Activated CD8-positive, alpha-beta memory T cell treated with anti-CD3 and anti-CD28 coated beads for 36 hours (primary cell): ENCODE data around the gene PADI6. TPM values are rescaled to one million over a fixed set of nuclear protein-coding genes. Genes with fewer than 3 reads are reported as not detected.

Source experiments
- CTCF ChIA-PET: fragments of 350-600 bp; sonication (Branson Sonifier 250); formaldehyde crosslinking; loops from one replicate; lab custom pipeline; 2021; ENCODE audit warnings: antibody characterized with exemption; lab: Charles Lee
- POLR2A ChIA-PET: fragments of 350-600 bp; sonication (Branson Sonifier 250); formaldehyde crosslinking; loops from one replicate; lab custom pipeline; 2021; ENCODE audit warnings: antibody characterized with exemption; lab: Charles Lee
- total RNA-seq, 2 experiments: library from RNA; stranded (reverse); gene quantifications; one replicate each; pipeline ENCODE4 v1.2.3, GENCODE V29; 2021

Gene PADI6
- total RNA-seq, 2 experiments from 2014 or later, result not detected

GRCh38 chr1:17441993-17442357 is 70.0 kb downstream of the PADI6 start:
- POLR2A ChIA-PET, result no interaction called here
- CTCF ChIA-PET, result interaction anchor here (1.9 kb wide), 1 partner anchor 10 kb away, joined by 5 read pairs; no protein-coding TSS in a partner anchor

DNA sequence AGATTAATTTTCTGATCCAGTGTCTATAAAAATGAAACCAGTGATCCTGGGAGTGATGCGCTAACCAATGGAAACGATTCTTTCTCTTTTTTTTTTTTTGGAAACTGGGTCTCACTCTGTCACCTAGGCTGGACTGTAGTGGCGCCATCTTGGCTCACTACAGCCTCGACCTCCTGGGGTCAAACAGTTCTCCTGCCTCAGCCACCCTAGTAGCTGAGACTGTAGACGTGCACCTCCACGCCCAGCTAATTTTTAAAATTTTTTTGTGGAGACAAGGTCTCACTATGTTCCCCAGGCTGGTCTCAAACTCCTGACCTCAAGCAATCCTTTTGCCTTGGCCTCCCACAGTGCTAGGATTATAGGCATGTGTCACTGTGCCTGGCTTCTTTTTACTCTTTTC is 70.8 kb downstream of the PADI6 start:
- ChIA-PET POLR2A (no interaction called here), CTCF (interaction anchor here (0.7 to 1.9 kb wide), 2 partner anchors 9 to 466 kb away, joined by 3 to 5 read pairs; no protein-coding TSS in a partner anchor)

DNA sequence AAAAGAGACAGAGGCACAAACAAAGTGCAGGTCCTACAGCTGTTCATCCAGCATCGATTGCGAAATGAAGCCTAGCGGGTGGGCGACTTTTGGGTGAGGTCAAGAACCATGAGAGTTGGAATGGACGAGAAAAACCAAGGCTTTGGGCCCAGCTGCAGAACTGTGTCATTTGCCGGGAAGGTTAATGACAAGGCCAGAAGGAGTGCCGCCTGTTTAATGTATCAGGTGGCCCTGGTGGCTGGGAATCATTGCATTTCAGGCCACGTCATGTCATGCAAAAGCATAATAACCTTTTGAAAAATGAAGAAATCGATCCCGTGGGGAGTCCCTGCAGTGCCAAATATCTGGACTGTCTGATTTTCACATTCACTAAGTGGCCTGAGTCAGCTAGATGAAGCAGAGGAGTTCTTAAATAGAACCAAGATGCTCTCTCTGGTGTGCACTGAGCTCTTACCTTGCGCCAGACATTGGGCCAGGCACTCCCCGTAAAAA is 75.6 kb downstream of the PADI6 start:
- ChIA-PET POLR2A (no interaction called here), CTCF (no interaction called here)

Other genes starting within 250 kb of the PADI6 start
- not detected for gene PADI1, start 167.1 kb upstream of the PADI6 start, total RNA-seq
- gene PADI3, start 123.1 kb upstream of the PADI6 start, total RNA-seq, result not detected
- gene PADI4, start 64.0 kb upstream of the PADI6 start, total RNA-seq, result under 1 TPM; 0.59 to 0.63 TPM
- 100 to 1,000 TPM; 156 to 159 TPM for gene RCC2, start 67.5 kb downstream of the PADI6 start, total RNA-seq
- gene ARHGEF10L, start 167.5 kb downstream of the PADI6 start, total RNA-seq, result not detected